GM12878 (cell line): ENCODE results near the gene SETD7. TPM values are rescaled to one million over a fixed set of nuclear protein-coding genes. Genes with fewer than 3 reads are reported as not detected.

Source experiments
- ATAC-seq: fragments of 200-7000 bp; cut with Tn5 transposase; 3 replicates; pipeline ENCODE4 v1.9.1; 2020; ENCODE audit warnings: mild to moderate bottlenecking, moderate library complexity
- BruUV-seq: library from RNA; stranded (reverse); fragments of 400-500 nt; replicated peaks from 2 replicates; lab custom pipeline; 2021; lab: Mats Ljungman, UMichigan
- CTCF ChIA-PET: fragments of 300-600 bp; sonication (Branson Sonifier 250); formaldehyde crosslinking; extraction: SDS; loops from one replicate; lab custom pipeline; 2021; ENCODE audit warnings: inconsistent platforms; lab: Yijun Ruan, JAX
- POLR2A ChIA-PET: fragments of 350-600 bp; formaldehyde crosslinking; extraction: SDS; loops from one replicate; lab custom pipeline; 2021; ENCODE audit warnings: inconsistent platforms; lab: Charles Lee
- RAD21 ChIA-PET: fragments of 300-600 bp; sonication (Branson Sonifier 250); formaldehyde crosslinking; loops from one replicate; lab custom pipeline; 2023; ENCODE audit warnings: antibody characterized with exemption; ENCODE audit not compliant: unreplicated experiment; lab: Charles Lee
- SMC1A ChIA-PET: fragments of 300-600 bp; sonication (Branson Sonifier 250); formaldehyde crosslinking; loops from one replicate; lab custom pipeline; 2023; ENCODE audit not compliant: unreplicated experiment, uncharacterized antibody; lab: Charles Lee
- DNase-seq: peaks from one replicate; pipeline ENCODE4 v3.0.0-alpha.2; 2011; ENCODE audit warnings: low read depth, low spot score
- FAIRE-seq: peaks from 3 replicates; lab custom pipeline; 2011; peaks lifted over from hg19 to GRCh38; lab: Jason Lieb, UNC
- H2AFZ ChIP-seq: 2 replicates; pipeline ENCODE4 v1.6.0; 2011; ENCODE audit warnings: low read depth, low read length, control low read depth; ENCODE audit not compliant: control insufficient read depth
- H3K27ac ChIP-seq: 2 replicates; pipeline ENCODE4 v1.5.1; 2011; ENCODE audit warnings: control low read depth; ENCODE audit not compliant: control insufficient read depth, insufficient read depth
- H3K27me3 ChIP-seq, 2 experiments: replicated peaks in 1 of 2; 2 replicates each; pipeline versions ENCODE4 v1.6.0 to v1.6.1; 2011; ENCODE audit warnings: low read length in 1 of 2; ENCODE audit not compliant: control insufficient read depth in 2 of 2, insufficient read depth in 2 of 2
- H3K36me3 ChIP-seq, 2 experiments: 2 replicates each; pipeline ENCODE4 v1.5.1; 2011; ENCODE audit warnings: low read length in 1 of 2; ENCODE audit not compliant: control insufficient read depth in 2 of 2, insufficient read depth in 2 of 2
- H3K4me1 ChIP-seq: 2 replicates; pipeline ENCODE4 v1.6.1; 2011; ENCODE audit warnings: mild to moderate bottlenecking, low read length, moderate library complexity, mixed read lengths; ENCODE audit not compliant: control insufficient read depth, insufficient read depth
- H3K4me2 ChIP-seq: 2 replicates; pipeline ENCODE4 v1.6.0; 2011; ENCODE audit warnings: control low read depth; ENCODE audit not compliant: control insufficient read depth, insufficient read depth
- H3K4me3 ChIP-seq: fragments of 200-600 bp; sonication (generic); 2 replicates; pipeline ENCODE4 v1.5.1; 2016
- H3K79me2 ChIP-seq: 2 replicates; pipeline ENCODE4 v1.6.0; 2011; ENCODE audit warnings: low read length; ENCODE audit not compliant: control insufficient read depth, insufficient read depth
- H3K9ac ChIP-seq: 2 replicates; pipeline ENCODE4 v1.8.0; 2011; ENCODE audit warnings: low read length, control low read depth, mixed read lengths; ENCODE audit not compliant: control insufficient read depth, insufficient read depth
- H3K9me3 ChIP-seq: replicated peaks from 3 replicates; pipeline ENCODE4 v1.5.1; 2011; ENCODE audit warnings: mild to moderate bottlenecking, low read length; ENCODE audit not compliant: control insufficient read depth, insufficient read depth
- H4K20me1 ChIP-seq: 2 replicates; pipeline ENCODE4 v1.6.0; 2011; ENCODE audit not compliant: control insufficient read depth, insufficient read depth
- BHLHE40 ChIP-seq, 2 experiments: fragments of 450-650 bp in 1 of 2; IDR thresholded peaks; 2 replicates each; pipeline ENCODE4 v1.6.1; 2011 to 2017; ENCODE audit warnings: low read depth in 2 of 2, borderline replicate concordance in 1 of 2, improper control_type of control experiment in 1 of 2, low read length in 1 of 2, mild to moderate bottlenecking in 1 of 2
- CHD4 ChIP-seq: fragments of 200-600 bp; sonication (generic); IDR thresholded peaks from 2 replicates; pipeline ENCODE4 v1.6.1; 2016; ENCODE audit warnings: mild to moderate bottlenecking
- ESRRA ChIP-seq: IDR thresholded peaks from 2 replicates; pipeline ENCODE4 v1.6.1; 2012; ENCODE audit warnings: mild to moderate bottlenecking, low read length, improper control_type of control experiment
- HDAC6 ChIP-seq: fragments of 200-600 bp; sonication (generic); IDR thresholded peaks from one replicate; pipeline ENCODE4 v1.8.0; 2017; ENCODE audit warnings: antibody characterized with exemption; ENCODE audit not compliant: unreplicated experiment
- NR2F1 ChIP-seq: fragments of 450-650 bp; conservative IDR thresholded peaks from 2 replicates; pipeline ENCODE4 v1.6.1; 2017; ENCODE audit warnings: mild to moderate bottlenecking
- RAD21 ChIP-seq: IDR thresholded peaks from 2 replicates; pipeline ENCODE4 v1.6.1; 2011; ENCODE audit warnings: mild to moderate bottlenecking, low read depth, low read length, moderate library complexity; ENCODE audit not compliant: insufficient read depth
- SMAD5 ChIP-seq: IDR thresholded peaks from 2 replicates; pipeline ENCODE4 v1.6.1; 2016; ENCODE audit warnings: antibody characterized with exemption, low read depth
- WGBS: methylation state at CpG from one replicate; pipeline ENCODE4 v1.1.6; 2016; ENCODE audit warnings: low lambda C conversion rate; ENCODE audit not compliant: insufficient replicate concordance, insufficient coverage; ENCODE audit errors: missing lambda C conversion rate; 5-methylcytosine and 5-hydroxymethylcytosine counted together
- in situ Hi-C: fragments of 300-500 bp; cut with MboI; formaldehyde crosslinking; loops from 9 replicates; pipeline ENCODE4 v1.14.3; 2018; ENCODE audit warnings: mixed read lengths
- intact Hi-C: fragments of 100-400 bp; cut with micrococcal nuclease; formaldehyde crosslinking; loops from one replicate; pipeline ENCODE4 v1.14.2; 2022; ENCODE audit not compliant: unreplicated experiment
- polyA plus RNA-seq, 11 experiments: library from polyadenylated mRNA; depleted of rRNA in 4 of 11; unstranded in 6 of 11; stranded (reverse) in 5 of 11; fragments of >200 nt; fragmentation: Nextera tagmentation in 4 of 11; fragmentation: Illumina TruSeq in 1 of 11; extraction: Ambion mirVana in 4 of 11; extraction: Trizol in 1 of 11; gene quantifications; 1 replicate in 1 of 11; 2 replicates in 10 of 11; pipeline versions ENCODE4 v1.2.1 to v1.2.3, GENCODE V29; 2011 to 2016; ENCODE audit warnings: inconsistent platforms in 2 of 11, missing spikeins in 2 of 11, low read depth in 1 of 11
- total RNA-seq, 4 experiments: library from RNA; depleted of rRNA in 3 of 4; stranded (reverse); fragments of >200 nt in 3 of 4; fragmentation: Illumina TruSeq in 1 of 4; extraction: Trizol in 1 of 4; gene quantifications; 2 replicates each; pipeline versions ENCODE4 v1.2.1 to v1.2.3, GENCODE V29; 2013 to 2021
- TF ChIP-seq, protein P1 (sequence below): fragments of 450-650 bp; IDR thresholded peaks from 2 replicates; pipeline ENCODE4 v1.6.1; 2016; ENCODE audit warnings: mild to moderate bottlenecking, moderate library complexity, borderline replicate concordance

SETD7 gene
- total and polyA plus RNA-seq, 10 of the 15 experiments (the other 5 are each of a cell fraction or from before 2014, with no cell fraction given): 0.03 to 0.82 (median 0.44) TPM

GRCh38 chr4:139537292-139537691 is 18.7 kb downstream of the SETD7 start:
- Histone ChIP-seq H3K36me3 (no peaks in the 10 kb centered on the region), H3K79me2 (no peaks in the 10 kb centered on the region), H3K4me1 (no peaks in the 10 kb centered on the region), H4K20me1 (no peaks in the 10 kb centered on the region), H2AFZ (no peak overlapping the region), H3K9me3 (no peaks in the 10 kb centered on the region), H3K27me3 (no peaks in the 10 kb centered on the region), H3K4me3 (no peak overlapping the region), H3K27ac (no peak overlapping the region), H3K9ac (no peak overlapping the region), H3K4me2 (no peak overlapping the region)
- BruUV-seq: no TSS peak
- intact Hi-C loops: loop anchor here (10.0 kb wide), 1 partner anchor 502 kb away; no protein-coding TSS in a partner anchor
- TF ChIP-seq HDAC6: no peak
- no peak for TF ChIP-seq BHLHE40 (IDR thresholded peaks at IDR 0.05; ENCODE audit: borderline replicate concordance in 1 of 2, low read depth in 2 of 2, low read length in 1 of 2)
- TF ChIP-seq CHD4: no peak
- TF ChIP-seq SMAD5: no peak
- TF ChIP-seq ESRRA: no peak
- TF ChIP-seq, protein P1, sequence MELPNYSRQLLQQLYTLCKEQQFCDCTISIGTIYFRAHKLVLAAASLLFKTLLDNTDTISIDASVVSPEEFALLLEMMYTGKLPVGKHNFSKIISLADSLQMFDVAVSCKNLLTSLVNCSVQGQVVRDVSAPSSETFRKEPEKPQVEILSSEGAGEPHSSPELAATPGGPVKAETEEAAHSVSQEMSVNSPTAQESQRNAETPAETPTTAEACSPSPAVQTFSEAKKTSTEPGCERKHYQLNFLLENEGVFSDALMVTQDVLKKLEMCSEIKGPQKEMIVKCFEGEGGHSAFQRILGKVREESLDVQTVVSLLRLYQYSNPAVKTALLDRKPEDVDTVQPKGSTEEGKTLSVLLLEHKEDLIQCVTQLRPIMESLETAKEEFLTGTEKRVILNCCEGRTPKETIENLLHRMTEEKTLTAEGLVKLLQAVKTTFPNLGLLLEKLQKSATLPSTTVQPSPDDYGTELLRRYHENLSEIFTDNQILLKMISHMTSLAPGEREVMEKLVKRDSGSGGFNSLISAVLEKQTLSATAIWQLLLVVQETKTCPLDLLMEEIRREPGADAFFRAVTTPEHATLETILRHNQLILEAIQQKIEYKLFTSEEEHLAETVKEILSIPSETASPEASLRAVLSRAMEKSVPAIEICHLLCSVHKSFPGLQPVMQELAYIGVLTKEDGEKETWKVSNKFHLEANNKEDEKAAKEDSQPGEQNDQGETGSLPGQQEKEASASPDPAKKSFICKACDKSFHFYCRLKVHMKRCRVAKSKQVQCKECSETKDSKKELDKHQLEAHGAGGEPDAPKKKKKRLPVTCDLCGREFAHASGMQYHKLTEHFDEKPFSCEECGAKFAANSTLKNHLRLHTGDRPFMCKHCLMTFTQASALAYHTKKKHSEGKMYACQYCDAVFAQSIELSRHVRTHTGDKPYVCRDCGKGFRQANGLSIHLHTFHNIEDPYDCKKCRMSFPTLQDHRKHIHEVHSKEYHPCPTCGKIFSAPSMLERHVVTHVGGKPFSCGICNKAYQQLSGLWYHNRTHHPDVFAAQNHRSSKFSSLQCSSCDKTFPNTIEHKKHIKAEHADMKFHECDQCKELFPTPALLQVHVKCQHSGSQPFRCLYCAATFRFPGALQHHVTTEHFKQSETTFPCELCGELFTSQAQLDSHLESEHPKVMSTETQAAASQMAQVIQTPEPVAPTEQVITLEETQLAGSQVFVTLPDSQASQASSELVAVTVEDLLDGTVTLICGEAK: no peak
- TF ChIP-seq RAD21: no peak
- no peak for TF ChIP-seq NR2F1
- no peak for ATAC-seq
- FAIRE-seq: no peak
- SMC1A ChIA-PET: interaction anchor here (0.5 kb wide), 1 partner anchor 156 kb away, joined by 3 read pairs; no protein-coding TSS in a partner anchor
- RAD21 ChIA-PET: no interaction called here
- no peak for DNase-seq
- POLR2A ChIA-PET: no interaction called here
- WGBS: 72% methylated on average over 7 of the region's 7 CpGs
- in situ Hi-C loops: no loop called here
- CTCF ChIA-PET: interaction anchor here (1.2 kb wide), 1 partner anchor 10 kb away, joined by 3 read pairs; no protein-coding TSS in a partner anchor
